SK-N-MC (cell line): Measurements from ENCODE around the gene NHSL2.

Source experiments
- EZH2 ChIP-seq: fragments of 200-600 bp; sonication (generic); IDR thresholded peaks from one replicate; pipeline ENCODE4 v1.6.1; 2017; ENCODE audit warnings: antibody characterized with exemption
- POLR2AphosphoS5 ChIP-seq: IDR thresholded peaks from 2 replicates; pipeline ENCODE4 v1.6.1; 2012; ENCODE audit warnings: mild to moderate bottlenecking, low read depth, low read length, borderline replicate concordance

GRCh38 chrX:72081605-72082320 lies 171.1 kb downstream of the NHSL2 start:
- TF ChIP-seq EZH2 (no peak), POLR2AphosphoS5 (no peak)
